PC-3 (cell line): ENCODE measurements around the gene UMODL1. TPM values are rescaled to one million over a fixed set of nuclear protein-coding genes. Genes with fewer than 3 reads are reported as not detected.

Source experiments
- ATAC-seq: fragments of 200-7000 bp; cut with Tn5 transposase; 2 replicates; pipeline ENCODE4 v1.9.1; 2020; ENCODE audit warnings: mild to moderate bottlenecking, moderate library complexity
- BruUV-seq: library from RNA; stranded (reverse); fragments of 400-500 nt; replicated peaks from 2 replicates; lab custom pipeline; 2021; lab: Mats Ljungman, UMichigan
- CTCF ChIA-PET: fragments of 300-600 bp; sonication (Branson Sonifier 250); formaldehyde crosslinking; loops from one replicate; lab custom pipeline; 2022; ENCODE audit warnings: antibody characterized with exemption; lab: Charles Lee
- POLR2A ChIA-PET: fragments of 300-600 bp; sonication (Branson Sonifier 250); formaldehyde crosslinking; loops from one replicate; lab custom pipeline; 2022; ENCODE audit warnings: antibody characterized with exemption; ENCODE audit not compliant: unreplicated experiment; lab: Charles Lee
- DNase-seq: peaks from one replicate; pipeline ENCODE4 v3.0.0-alpha.2; 2015
- H2AFZ ChIP-seq: fragments of 300-600 bp; sonication (generic); 2 replicates; pipeline ENCODE4 v1.6.0; 2016; ENCODE audit warnings: antibody characterized with exemption, low read length
- H3F3A ChIP-seq: fragments of 300-600 bp; sonication (generic); one replicate; pipeline ENCODE4 v1.6.0; 2017; ENCODE audit warnings: antibody characterized with exemption, low read length, control low read depth, mild to moderate bottlenecking; ENCODE audit not compliant: unreplicated experiment
- H3K27ac ChIP-seq: fragments of 300-600 bp; sonication (generic); 2 replicates; pipeline ENCODE4 v1.5.1; 2016; ENCODE audit warnings: mild to moderate bottlenecking, low read length
- H3K27me3 ChIP-seq: fragments of 300-600 bp; sonication (generic); 2 replicates; pipeline ENCODE4 v1.6.1; 2016; ENCODE audit warnings: low read length, mixed read lengths
- H3K36me3 ChIP-seq: fragments of 300-600 bp; sonication (generic); 2 replicates; pipeline ENCODE4 v1.6.1; 2016; ENCODE audit warnings: low read depth, mixed run types, low read length, mixed read lengths
- H3K4me1 ChIP-seq: fragments of 300-600 bp; sonication (generic); 2 replicates; pipeline ENCODE4 v1.5.1; 2016; ENCODE audit warnings: low read length; ENCODE audit not compliant: insufficient read depth
- H3K4me2 ChIP-seq: fragments of 300-600 bp; sonication (generic); 2 replicates; pipeline ENCODE4 v1.6.0; 2016; ENCODE audit warnings: low read length
- H3K4me3 ChIP-seq: fragments of 300-600 bp; sonication (generic); 2 replicates; pipeline ENCODE4 v1.5.1; 2016; ENCODE audit warnings: mild to moderate bottlenecking, low read length, mixed read lengths
- H3K79me2 ChIP-seq: fragments of 300-600 bp; sonication (generic); 2 replicates; pipeline ENCODE4 v1.6.1; 2017; ENCODE audit warnings: low read length, mixed read lengths
- H3K9ac ChIP-seq: fragments of 300-600 bp; sonication (generic); 2 replicates; pipeline ENCODE4 v1.6.0; 2016; ENCODE audit warnings: mild to moderate bottlenecking, low read length
- H3K9me2 ChIP-seq: fragments of 300-600 bp; sonication (generic); replicated peaks from 2 replicates; pipeline ENCODE4 v1.6.1; 2016; ENCODE audit warnings: mixed run types, low read length, mixed read lengths
- H3K9me3 ChIP-seq: fragments of 300-600 bp; sonication (generic); 2 replicates; pipeline ENCODE4 v1.6.1; 2016; ENCODE audit warnings: low read length, mixed read lengths
- H4K20me1 ChIP-seq: fragments of 300-600 bp; sonication (generic); 2 replicates; pipeline ENCODE4 v1.6.1; 2016; ENCODE audit warnings: low read length, mixed read lengths
- CTCF ChIP-seq: fragments of 300-600 bp; sonication (generic); conservative IDR thresholded peaks from 2 replicates; pipeline ENCODE4 v1.5.1; 2017; ENCODE audit warnings: antibody characterized with exemption, low read depth, mild to moderate bottlenecking, low read length
- EZH2 ChIP-seq: fragments of 300-600 bp; sonication (generic); IDR thresholded peaks from one replicate; pipeline ENCODE4 v1.6.1; 2017; ENCODE audit warnings: antibody characterized with exemption, mild to moderate bottlenecking, low read length; ENCODE audit not compliant: unreplicated experiment
- EZH2phosphoT487 ChIP-seq: fragments of 300-600 bp; sonication (generic); IDR thresholded peaks from 2 replicates; pipeline ENCODE4 v1.6.1; 2018; ENCODE audit warnings: mild to moderate bottlenecking, antibody characterized with exemption, low read length, borderline replicate concordance
- intact Hi-C: fragments of 100-400 bp; cut with micrococcal nuclease; formaldehyde crosslinking; loops from 2 replicates; pipeline ENCODE4 v1.9.0; 2023
- total RNA-seq: library from RNA; depleted of rRNA; stranded (reverse); fragments of >200 nt; gene quantifications from 2 replicates; pipeline ENCODE4 v1.2.3, GENCODE V29; 2014

The UMODL1 gene
- total RNA-seq, 1 experiment from 2014 or later = not detected

GRCh38 chr21:42051788-42052187 is 19.3 kb upstream of the UMODL1 start:
- H3K79me2 ChIP-seq = no peaks in the 10 kb centered on the region
- H4K20me1 ChIP-seq = no peaks in the 10 kb centered on the region
- H3F3A ChIP-seq = no peaks in the 10 kb centered on the region
- H3K4me2 ChIP-seq = no peak overlapping the region
- intact Hi-C loops = no loop called here
- ChIA-PET CTCF (interaction anchor here (0.6 kb wide), 1 partner anchor 12 kb away, joined by 3 read pairs; no protein-coding TSS in a partner anchor), POLR2A (no interaction called here)
- H3K9me2 ChIP-seq = no peaks in the 10 kb centered on the region
- peaks cover 20% of the 10 kb centered on the region for H3K4me1 ChIP-seq
- TF ChIP-seq CTCF (no peak), EZH2phosphoT487 (no peak), EZH2 (no peak)
- H2AFZ ChIP-seq = no peak overlapping the region
- no peak overlapping the region for H3K9ac ChIP-seq
- BruUV-seq = no TSS peak
- ATAC-seq (no peak), DNase-seq (no peak)
- no peaks in the 10 kb centered on the region for H3K36me3 ChIP-seq
- no peaks in the 10 kb centered on the region for H3K9me3 ChIP-seq
- no peak overlapping the region for H3K4me3 ChIP-seq
- H3K27ac ChIP-seq = no peak overlapping the region
- no peaks in the 10 kb centered on the region for H3K27me3 ChIP-seq

DNA sequence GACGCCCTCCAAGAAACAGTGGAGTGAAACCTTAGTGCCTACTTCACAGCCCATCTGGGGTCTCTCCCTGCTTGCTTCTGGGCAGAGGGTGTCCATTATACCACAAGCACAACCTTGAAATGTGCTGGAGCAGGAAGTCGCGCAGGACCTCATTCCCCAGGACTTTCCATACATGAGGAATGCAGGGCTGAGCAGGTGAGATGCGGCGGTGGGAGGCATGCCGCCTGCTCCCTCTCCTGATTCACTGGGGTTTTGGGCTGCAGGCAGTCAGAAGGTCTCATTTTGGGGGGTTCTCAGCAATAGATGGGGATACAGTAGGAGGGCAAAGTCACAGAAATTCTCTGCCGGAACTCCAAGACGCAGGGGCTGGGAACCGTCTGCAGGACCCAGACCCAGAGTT is 15.7 kb upstream of the UMODL1 start:
- Histone ChIP-seq H3K79me2 (no peaks in the 10 kb centered on the region), H3K36me3 (no peaks in the 10 kb centered on the region), H3K4me1 (peaks cover 24% of the 10 kb centered on the region), H3F3A (peaks cover 5% of the 10 kb centered on the region), H3K9me2 (no peaks in the 10 kb centered on the region), H3K27ac (no peak overlapping the region), H3K27me3 (no peaks in the 10 kb centered on the region), H3K9ac (no peak overlapping the region), H4K20me1 (no peaks in the 10 kb centered on the region), H2AFZ (no peak overlapping the region), H3K4me2 (no peak overlapping the region), H3K4me3 (no peak overlapping the region), H3K9me3 (no peaks in the 10 kb centered on the region)
- ChIA-PET POLR2A (no interaction called here), CTCF (no interaction called here)
- BruUV-seq = no TSS peak
- DNase-seq = no peak
- TF ChIP-seq CTCF = no peak
- TF ChIP-seq EZH2 = no peak
- TF ChIP-seq EZH2phosphoT487 = no peak
- no peak for ATAC-seq
- intact Hi-C loops = no loop called here

GRCh38 chr21:42056468-42056867 is 14.6 kb upstream of the UMODL1 start:
- CTCF ChIA-PET = no interaction called here
- no peaks in the 10 kb centered on the region for H3K27me3 ChIP-seq
- intact Hi-C loops = loop anchor here (2.0 kb wide), 3 partner anchors 38 to 124 kb away; partner anchors contain the start of gene ZBTB21
- H3K36me3 ChIP-seq = no peaks in the 10 kb centered on the region
- peak overlapping the region; percentile 75 for H3K4me2 ChIP-seq
- POLR2A ChIA-PET = interaction anchor here (0.6 kb wide), 1 partner anchor 942 kb away, joined by 3 read pairs; no protein-coding TSS in a partner anchor
- H3K27ac ChIP-seq = peak overlapping the region; percentile 86
- no peaks in the 10 kb centered on the region for H3K9me2 ChIP-seq
- peak overlapping the region; percentile 45 for H3K9ac ChIP-seq
- DNase-seq (peak; percentile 58), ATAC-seq (peak; percentile 53)
- peak overlapping the region; percentile 50 for H3K4me3 ChIP-seq
- H3F3A ChIP-seq = peaks cover 5% of the 10 kb centered on the region
- no peaks in the 10 kb centered on the region for H4K20me1 ChIP-seq
- H2AFZ ChIP-seq = peak overlapping the region; percentile 15
- H3K9me3 ChIP-seq = no peaks in the 10 kb centered on the region
- BruUV-seq = TSS peak; percentile 76
- H3K4me1 ChIP-seq = peaks cover 24% of the 10 kb centered on the region
- TF ChIP-seq EZH2 = no peak
- no peak for TF ChIP-seq EZH2phosphoT487
- no peak for TF ChIP-seq CTCF
- no peaks in the 10 kb centered on the region for H3K79me2 ChIP-seq
